ENCODE measurements around the gene FNDC1. TPM values are rescaled to one million over a fixed set of nuclear protein-coding genes. Genes with fewer than 3 reads are reported as not detected.

The FNDC1 gene
- total RNA-seq, 1 experiment from 2014 or later, result not detected

- H3K36me3 ChIP-seq (ENCODE audit: low read depth, low read length), result no peaks in the 10 kb centered on the region
- H3K27ac ChIP-seq (ENCODE audit: low read length), result no peak overlapping the region
- ChIA-PET POLR2A (ENCODE audit: unreplicated experiment) (no interaction called here), CTCF (no interaction called here)
- H3K9ac ChIP-seq (ENCODE audit: low read length), result no peak overlapping the region
- no peak for TF ChIP-seq EZH2phosphoT487 (IDR thresholded peaks at IDR 0.05; ENCODE audit: borderline replicate concordance, low read length)
- no peak for TF ChIP-seq EZH2 (IDR thresholded peaks at IDR 0.05; ENCODE audit: low read length, unreplicated experiment)
- TF ChIP-seq CTCF (conservative IDR thresholded peaks at IDR 0.05; ENCODE audit: low read depth, low read length), result no peak
- DNase-seq, result no peak
- ATAC-seq, result no peak
- H3K4me2 ChIP-seq (ENCODE audit: low read length), result no peak overlapping the region
- H4K20me1 ChIP-seq (ENCODE audit: low read length), result no peaks in the 10 kb centered on the region
- no peaks in the 10 kb centered on the region for H3K4me1 ChIP-seq (ENCODE audit: insufficient read depth, low read length)
- H3K27me3 ChIP-seq (ENCODE audit: low read length), result peaks cover 24% of the 10 kb centered on the region
- H3K9me3 ChIP-seq (ENCODE audit: low read length), result no peaks in the 10 kb centered on the region
- no peak overlapping the region for H2AFZ ChIP-seq (ENCODE audit: low read length)
- no peak overlapping the region for H3K4me3 ChIP-seq (ENCODE audit: low read length)
- H3K9me2 ChIP-seq (replicated peaks; ENCODE audit: low read length), result no peaks in the 10 kb centered on the region
- no TSS peak for BruUV-seq (replicated peaks)
- intact Hi-C loops (cut with micrococcal nuclease), result no loop called here
- H3K79me2 ChIP-seq (ENCODE audit: low read length), result no peaks in the 10 kb centered on the region
- no peaks in the 10 kb centered on the region for H3F3A ChIP-seq (ENCODE audit: low read length, unreplicated experiment)
These were observed 132.8 kb downstream of the FNDC1 start for GRCh38 chr6:159301810-159302593.

- DNase-seq (no peak), ATAC-seq (no peak)
- intact Hi-C loops (cut with micrococcal nuclease), result no loop called here
- Histone ChIP-seq H3K27me3 (ENCODE audit: low read length) (peaks cover 19% of the 10 kb centered on the region), H3K79me2 (ENCODE audit: low read length) (no peaks in the 10 kb centered on the region), H3K4me1 (ENCODE audit: insufficient read depth, low read length) (no peaks in the 10 kb centered on the region), H3K4me3 (ENCODE audit: low read length) (no peak overlapping the region), H3F3A (ENCODE audit: low read length, unreplicated experiment) (no peaks in the 10 kb centered on the region), H3K9me3 (ENCODE audit: low read length) (no peaks in the 10 kb centered on the region), H4K20me1 (ENCODE audit: low read length) (no peaks in the 10 kb centered on the region), H3K36me3 (ENCODE audit: low read depth, low read length) (no peaks in the 10 kb centered on the region), H2AFZ (ENCODE audit: low read length) (no peak overlapping the region), H3K4me2 (ENCODE audit: low read length) (no peak overlapping the region), H3K9me2 (replicated peaks; ENCODE audit: low read length) (no peaks in the 10 kb centered on the region), H3K9ac (ENCODE audit: low read length) (no peak overlapping the region), H3K27ac (ENCODE audit: low read length) (no peak overlapping the region)
- ChIA-PET CTCF (no interaction called here), POLR2A (ENCODE audit: unreplicated experiment) (no interaction called here)
- no TSS peak for BruUV-seq (replicated peaks)
- TF ChIP-seq EZH2phosphoT487 (IDR thresholded peaks at IDR 0.05; ENCODE audit: borderline replicate concordance, low read length), result no peak
- TF ChIP-seq EZH2 (IDR thresholded peaks at IDR 0.05; ENCODE audit: low read length, unreplicated experiment), result no peak
- no peak for TF ChIP-seq CTCF (conservative IDR thresholded peaks at IDR 0.05; ENCODE audit: low read depth, low read length)
These were observed 133.4 kb downstream of the FNDC1 start for GRCh38 chr6:159302594-159302992.

GRCh38 chr6:159303159-159303558 lies 134.0 kb downstream of the FNDC1 start:
- no peaks in the 10 kb centered on the region for H3K9me3 ChIP-seq (ENCODE audit: low read length)

More at GRCh38 chr6:159303159-159303558, 134.0 kb downstream of the FNDC1 start:
- intact Hi-C loops (cut with micrococcal nuclease), result no loop called here
- Histone ChIP-seq H3K4me1 (ENCODE audit: insufficient read depth, low read length) (no peaks in the 10 kb centered on the region), H3K9ac (ENCODE audit: low read length) (no peak overlapping the region), H3F3A (ENCODE audit: low read length, unreplicated experiment) (no peaks in the 10 kb centered on the region), H3K36me3 (ENCODE audit: low read depth, low read length) (no peaks in the 10 kb centered on the region), H4K20me1 (ENCODE audit: low read length) (no peaks in the 10 kb centered on the region), H3K4me2 (ENCODE audit: low read length) (no peak overlapping the region), H3K4me3 (ENCODE audit: low read length) (no peak overlapping the region), H3K79me2 (ENCODE audit: low read length) (no peaks in the 10 kb centered on the region), H3K9me2 (replicated peaks; ENCODE audit: low read length) (no peaks in the 10 kb centered on the region), H3K27me3 (ENCODE audit: low read length) (peaks cover 13% of the 10 kb centered on the region), H2AFZ (ENCODE audit: low read length) (no peak overlapping the region), H3K27ac (ENCODE audit: low read length) (no peak overlapping the region)
- ChIA-PET POLR2A (ENCODE audit: unreplicated experiment) (no interaction called here), CTCF (no interaction called here)
- no TSS peak for BruUV-seq (replicated peaks)
- ATAC-seq (no peak), DNase-seq (no peak)
- TF ChIP-seq EZH2phosphoT487 (IDR thresholded peaks at IDR 0.05; ENCODE audit: borderline replicate concordance, low read length), result no peak
- TF ChIP-seq CTCF (conservative IDR thresholded peaks at IDR 0.05; ENCODE audit: low read depth, low read length), result no peak
